ENCODE results near the gene YTHDF1. TPM values are rescaled to one million over a fixed set of nuclear protein-coding genes. Genes with fewer than 3 reads are reported as not detected.

Gene YTHDF1
- total and polyA plus RNA-seq, 2 donors (not counting 1 experiment from before 2014, with no cell fraction given) = 25.3 to 40.5 TPM

DNA sequence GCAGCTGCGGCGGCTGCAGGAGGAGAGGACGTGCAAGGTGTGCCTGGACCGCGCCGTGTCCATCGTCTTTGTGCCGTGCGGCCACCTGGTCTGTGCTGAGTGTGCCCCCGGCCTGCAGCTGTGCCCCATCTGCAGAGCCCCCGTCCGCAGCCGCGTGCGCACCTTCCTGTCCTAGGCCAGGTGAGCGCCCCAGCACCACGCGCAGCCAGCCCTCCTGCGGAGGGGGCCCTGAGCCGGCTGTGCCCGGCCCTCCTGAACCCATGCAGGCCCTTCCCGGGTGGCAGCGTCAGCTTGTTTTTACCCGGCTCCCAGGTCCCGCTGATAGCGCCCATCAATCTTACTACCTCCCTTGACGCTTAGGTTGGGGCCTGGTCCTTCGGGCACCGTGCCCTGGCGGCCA, 23.5 kb upstream of the YTHDF1 start:
- intact Hi-C loops (cut with micrococcal nuclease) = no loop called here
- POLR2A ChIA-PET = no interaction called here
- H3K4me2 ChIP-seq (replicated peaks; ENCODE audit: low read depth, low read length, poor library complexity, severe bottlenecking) = no peak overlapping the region
- H3K9ac ChIP-seq (ENCODE audit: low read length) = no peak overlapping the region
- H3K9me3 Mint-ChIP-seq (ENCODE audit: insufficient read depth) = no peaks in the 10 kb centered on the region
- H3K27ac ChIP-seq (ENCODE audit: low read length in 2 of 2) = no peak overlapping the region
- H3K9me3 ChIP-seq (ENCODE audit: control extremely low read depth in 1 of 3, control insufficient read depth in 2 of 3, insufficient read depth in 1 of 3, low read length in 2 of 3) = peaks cover 0 to 13% (median 0%) of the 10 kb centered on the region in 3 donors
- H3K27ac Mint-ChIP-seq = no peak overlapping the region
- no peak for TF ChIP-seq EZH2 (IDR thresholded peaks at IDR 0.05; ENCODE audit: borderline replicate concordance, insufficient read depth, low read depth, low read length, poor library complexity, severe bottlenecking)
- TF ChIP-seq, protein P1, sequence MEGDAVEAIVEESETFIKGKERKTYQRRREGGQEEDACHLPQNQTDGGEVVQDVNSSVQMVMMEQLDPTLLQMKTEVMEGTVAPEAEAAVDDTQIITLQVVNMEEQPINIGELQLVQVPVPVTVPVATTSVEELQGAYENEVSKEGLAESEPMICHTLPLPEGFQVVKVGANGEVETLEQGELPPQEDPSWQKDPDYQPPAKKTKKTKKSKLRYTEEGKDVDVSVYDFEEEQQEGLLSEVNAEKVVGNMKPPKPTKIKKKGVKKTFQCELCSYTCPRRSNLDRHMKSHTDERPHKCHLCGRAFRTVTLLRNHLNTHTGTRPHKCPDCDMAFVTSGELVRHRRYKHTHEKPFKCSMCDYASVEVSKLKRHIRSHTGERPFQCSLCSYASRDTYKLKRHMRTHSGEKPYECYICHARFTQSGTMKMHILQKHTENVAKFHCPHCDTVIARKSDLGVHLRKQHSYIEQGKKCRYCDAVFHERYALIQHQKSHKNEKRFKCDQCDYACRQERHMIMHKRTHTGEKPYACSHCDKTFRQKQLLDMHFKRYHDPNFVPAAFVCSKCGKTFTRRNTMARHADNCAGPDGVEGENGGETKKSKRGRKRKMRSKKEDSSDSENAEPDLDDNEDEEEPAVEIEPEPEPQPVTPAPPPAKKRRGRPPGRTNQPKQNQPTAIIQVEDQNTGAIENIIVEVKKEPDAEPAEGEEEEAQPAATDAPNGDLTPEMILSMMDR (IDR thresholded peaks at IDR 0.05) = no peak
- no peak overlapping the region for H3K4me3 ChIP-seq (ENCODE audit: control extremely low read depth in 1 of 5, extremely low read depth in 1 of 5, insufficient read depth in 1 of 5, low read depth in 2 of 5, low read length in 4 of 5)
- no peak overlapping the region for H3K4me3 Mint-ChIP-seq
- no peak overlapping the region for H2AFZ ChIP-seq (ENCODE audit: insufficient read depth, low read depth, low read length, poor library complexity, severe bottlenecking)
- peaks cover 0 to 4% of the 10 kb centered on the region in 2 donors for H3K4me1 ChIP-seq (ENCODE audit: control insufficient read depth in 2 of 2, insufficient read depth in 2 of 2, low read length in 2 of 2)
- 94% methylated on average over 30 of the region's 30 CpGs for WGBS (ENCODE audit: insufficient coverage)
- H4K20me1 ChIP-seq (ENCODE audit: control insufficient read depth, insufficient read depth, low read length, poor library complexity, severe bottlenecking) = no peaks in the 10 kb centered on the region
- H3K79me2 ChIP-seq (ENCODE audit: control insufficient read depth, insufficient read depth, low read length) = no peaks in the 10 kb centered on the region
- H3K4me1 Mint-ChIP-seq = peaks cover 3% of the 10 kb centered on the region
- CTCF ChIA-PET = no interaction called here
- ATAC-seq (ENCODE audit: low read depth) = no peak
- no peak for DNase-seq
- H3K27me3 ChIP-seq (replicated peaks in 1 of 4; ENCODE audit: control extremely low read depth in 1 of 4, control insufficient read depth in 3 of 4, insufficient read depth in 4 of 4, low read length in 3 of 4) = peaks cover 0 to 6% (median under 1%) of the 10 kb centered on the region in 4 experiments
- H3K36me3 ChIP-seq (replicated peaks in 1 of 2; ENCODE audit: control extremely low read depth in 1 of 2, control insufficient read depth in 1 of 2, extremely low read depth in 1 of 2, insufficient read depth in 2 of 2, low read length in 1 of 2) = no peaks in the 10 kb centered on the region
- H3K27me3 Mint-ChIP-seq = peaks cover 5% of the 10 kb centered on the region

- no peak overlapping the region for H3K27ac ChIP-seq (ENCODE audit: low read length in 2 of 2)
- no peaks in the 10 kb centered on the region for H3K79me2 ChIP-seq (ENCODE audit: control insufficient read depth, insufficient read depth, low read length)
- TF ChIP-seq EZH2 (IDR thresholded peaks at IDR 0.05; ENCODE audit: borderline replicate concordance, insufficient read depth, low read depth, low read length, poor library complexity, severe bottlenecking) = no peak
- TF ChIP-seq, protein P1 (IDR thresholded peaks at IDR 0.05) = no peak
- no peak overlapping the region for H3K4me3 ChIP-seq (ENCODE audit: control extremely low read depth in 1 of 5, extremely low read depth in 1 of 5, insufficient read depth in 1 of 5, low read depth in 2 of 5, low read length in 4 of 5)
- Mint-ChIP-seq H3K4me3 (no peak overlapping the region), H3K9me3 (ENCODE audit: insufficient read depth) (no peaks in the 10 kb centered on the region), H3K4me1 (peaks cover 3% of the 10 kb centered on the region), H3K27ac (no peak overlapping the region), H3K27me3 (peaks cover 5% of the 10 kb centered on the region)
- 77% methylated on average over 16 of the region's 16 CpGs for WGBS (ENCODE audit: insufficient coverage)
- H3K4me2 ChIP-seq (replicated peaks; ENCODE audit: low read depth, low read length, poor library complexity, severe bottlenecking) = no peak overlapping the region
- no peak overlapping the region for H3K9ac ChIP-seq (ENCODE audit: low read length)
- H3K36me3 ChIP-seq (replicated peaks in 1 of 2; ENCODE audit: control extremely low read depth in 1 of 2, control insufficient read depth in 1 of 2, extremely low read depth in 1 of 2, insufficient read depth in 2 of 2, low read length in 1 of 2) = no peaks in the 10 kb centered on the region
- no peaks in the 10 kb centered on the region for H4K20me1 ChIP-seq (ENCODE audit: control insufficient read depth, insufficient read depth, low read length, poor library complexity, severe bottlenecking)
- H3K27me3 ChIP-seq (replicated peaks in 1 of 4; ENCODE audit: control extremely low read depth in 1 of 4, control insufficient read depth in 3 of 4, insufficient read depth in 4 of 4, low read length in 3 of 4) = peaks cover 0 to 11% (median 4%) of the 10 kb centered on the region in 4 experiments
- no peak overlapping the region for H2AFZ ChIP-seq (ENCODE audit: insufficient read depth, low read depth, low read length, poor library complexity, severe bottlenecking)
- DNase-seq = no peak
- POLR2A ChIA-PET = no interaction called here
- ATAC-seq (ENCODE audit: low read depth) = no peak
- intact Hi-C loops (cut with micrococcal nuclease) = no loop called here
- CTCF ChIA-PET = no interaction called here
- peaks cover 0 to 13% (median 0%) of the 10 kb centered on the region in 3 donors for H3K9me3 ChIP-seq (ENCODE audit: control extremely low read depth in 1 of 3, control insufficient read depth in 2 of 3, insufficient read depth in 1 of 3, low read length in 2 of 3)
- peaks cover 0 to 4% of the 10 kb centered on the region in 2 donors for H3K4me1 ChIP-seq (ENCODE audit: control insufficient read depth in 2 of 2, insufficient read depth in 2 of 2, low read length in 2 of 2)
These were observed 22.7 kb upstream of the YTHDF1 start for GRCh38 chr20:63238514-63239125.
